ENCODE data around the gene ANKRD13A.
"Not testable (repeated sequence)": the region's sequence is repeated elsewhere in the genome, so short reads cannot be mapped to it uniquely, and the experiment has no call there.

Gene ANKRD13A

GRCh38 chr12:110074089-110074488 is 74.9 kb downstream of the ANKRD13A start:
- DNase-seq (ENCODE audit: extremely low read depth in 1 of 2, low read depth in 1 of 2) = no peak

GRCh38 chr12:110075880-110076279 is 76.7 kb downstream of the ANKRD13A start:
- no peak for DNase-seq (ENCODE audit: extremely low read depth in 1 of 2, low read depth in 1 of 2)

- no peak for DNase-seq (ENCODE audit: extremely low read depth in 1 of 2, low read depth in 1 of 2)
Measured at GRCh38 chr12:110077800-110078199, 78.6 kb downstream of the ANKRD13A start.

GRCh38 chr12:110079477-110080400 is 80.5 kb downstream of the ANKRD13A start:
- peak; percentile 32 to 48 for DNase-seq (ENCODE audit: extremely low read depth in 1 of 2, low read depth in 1 of 2)

DNA sequence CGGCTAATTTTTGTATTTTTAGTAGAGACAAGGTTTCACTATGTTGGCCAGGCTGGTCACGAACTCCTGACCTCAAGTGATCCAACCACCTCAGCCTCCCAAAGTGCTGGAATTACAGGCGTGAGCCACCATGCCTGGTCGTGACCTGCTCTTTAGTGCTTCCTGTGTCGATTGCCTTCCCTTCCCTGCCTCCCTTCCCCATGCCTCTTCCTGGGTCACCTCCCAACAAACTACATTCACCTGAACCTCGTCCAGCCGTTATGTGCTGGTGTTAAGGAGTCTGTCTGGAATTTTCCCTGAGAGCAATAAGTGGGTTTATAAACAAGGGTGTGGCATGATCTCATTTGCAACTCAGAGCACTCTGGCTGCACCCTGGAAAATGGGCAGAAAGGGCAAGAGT is 81.2 kb downstream of the ANKRD13A start:
- DNase-seq (ENCODE audit: extremely low read depth in 1 of 2, low read depth in 1 of 2) = no peak

GRCh38 chr12:110084314-110085015 is 85.2 kb downstream of the ANKRD13A start:
- no peak for DNase-seq (ENCODE audit: extremely low read depth in 1 of 2, low read depth in 1 of 2)

- DNase-seq (ENCODE audit: extremely low read depth in 1 of 2, low read depth in 1 of 2) = not testable (repeated sequence)
Measured at GRCh38 chr12:110088216-110088615, 89.0 kb downstream of the ANKRD13A start.

- DNase-seq (ENCODE audit: extremely low read depth in 1 of 2, low read depth in 1 of 2) = no peak
Measured at GRCh38 chr12:110088936-110089335, 89.7 kb downstream of the ANKRD13A start.

Measured in activated CD8-positive, alpha-beta memory T cell treated with anti-CD3 and anti-CD28 coated beads for 1 hour (primary cell).